GM20000 (cell line): ENCODE results near the gene MYO16.

Experiments used
- DNase-seq: peaks from one replicate; pipeline ENCODE4 v3.0.0; 2012; ENCODE audit warnings: low spot score
- TF ChIP-seq, protein P1 (sequence below): IDR thresholded peaks from 2 replicates; pipeline ENCODE4 v1.5.1; 2012; ENCODE audit warnings: mild to moderate bottlenecking, control low read depth; ENCODE audit errors: extremely low read depth, missing control alignments

MYO16 gene

DNA sequence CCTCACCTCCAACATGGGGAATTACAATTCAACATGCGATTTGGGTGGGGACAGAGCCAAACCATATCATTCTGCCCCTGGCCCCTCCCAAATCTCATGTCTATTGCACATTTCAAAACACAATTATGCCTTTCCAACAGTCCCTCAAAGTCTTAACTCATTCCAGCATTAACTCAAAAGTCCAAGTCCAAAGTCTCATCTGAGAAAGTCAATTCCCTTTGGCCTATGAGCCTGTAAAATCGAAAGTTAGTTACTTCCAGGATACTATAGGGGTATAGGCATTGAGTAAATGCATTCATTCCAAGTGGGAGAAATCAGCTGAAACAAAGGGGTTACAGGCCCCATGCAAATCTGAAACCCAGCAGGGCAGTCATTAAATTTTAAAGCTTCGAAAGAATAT is 598.8 kb downstream of the MYO16 start:
- DNase-seq = no peak
- TF ChIP-seq, protein P1, sequence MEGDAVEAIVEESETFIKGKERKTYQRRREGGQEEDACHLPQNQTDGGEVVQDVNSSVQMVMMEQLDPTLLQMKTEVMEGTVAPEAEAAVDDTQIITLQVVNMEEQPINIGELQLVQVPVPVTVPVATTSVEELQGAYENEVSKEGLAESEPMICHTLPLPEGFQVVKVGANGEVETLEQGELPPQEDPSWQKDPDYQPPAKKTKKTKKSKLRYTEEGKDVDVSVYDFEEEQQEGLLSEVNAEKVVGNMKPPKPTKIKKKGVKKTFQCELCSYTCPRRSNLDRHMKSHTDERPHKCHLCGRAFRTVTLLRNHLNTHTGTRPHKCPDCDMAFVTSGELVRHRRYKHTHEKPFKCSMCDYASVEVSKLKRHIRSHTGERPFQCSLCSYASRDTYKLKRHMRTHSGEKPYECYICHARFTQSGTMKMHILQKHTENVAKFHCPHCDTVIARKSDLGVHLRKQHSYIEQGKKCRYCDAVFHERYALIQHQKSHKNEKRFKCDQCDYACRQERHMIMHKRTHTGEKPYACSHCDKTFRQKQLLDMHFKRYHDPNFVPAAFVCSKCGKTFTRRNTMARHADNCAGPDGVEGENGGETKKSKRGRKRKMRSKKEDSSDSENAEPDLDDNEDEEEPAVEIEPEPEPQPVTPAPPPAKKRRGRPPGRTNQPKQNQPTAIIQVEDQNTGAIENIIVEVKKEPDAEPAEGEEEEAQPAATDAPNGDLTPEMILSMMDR = no peak

- TF ChIP-seq, protein P1 = no peak
- no peak for DNase-seq
Observed at GRCh38 chr13:109231888-109232287, 602.5 kb downstream of the MYO16 start.

- TF ChIP-seq, protein P1 = no peak
- DNase-seq = no peak
Observed at GRCh38 chr13:109233293-109233692, 603.9 kb downstream of the MYO16 start.

DNA sequence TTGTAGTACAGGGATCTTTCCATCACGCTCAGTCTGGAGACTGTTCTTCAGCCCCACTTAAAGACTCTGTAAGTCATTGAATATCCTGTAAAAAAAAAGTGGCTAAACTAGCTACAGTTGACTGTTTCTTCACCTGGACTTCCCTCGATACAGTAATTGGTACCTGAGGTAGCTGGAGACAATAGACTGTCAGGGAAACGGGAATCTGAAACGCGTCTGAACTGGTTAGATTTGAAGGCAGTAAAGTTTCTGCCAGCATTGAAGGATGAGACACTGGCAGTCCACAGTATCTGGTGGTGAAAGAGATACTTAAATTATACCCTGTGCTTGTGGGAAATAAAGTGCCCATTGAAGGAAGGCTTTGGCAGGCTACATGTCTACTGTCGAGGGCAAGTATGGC is 606.5 kb downstream of the MYO16 start:
- DNase-seq = no peak
- TF ChIP-seq, protein P1 = no peak

DNA sequence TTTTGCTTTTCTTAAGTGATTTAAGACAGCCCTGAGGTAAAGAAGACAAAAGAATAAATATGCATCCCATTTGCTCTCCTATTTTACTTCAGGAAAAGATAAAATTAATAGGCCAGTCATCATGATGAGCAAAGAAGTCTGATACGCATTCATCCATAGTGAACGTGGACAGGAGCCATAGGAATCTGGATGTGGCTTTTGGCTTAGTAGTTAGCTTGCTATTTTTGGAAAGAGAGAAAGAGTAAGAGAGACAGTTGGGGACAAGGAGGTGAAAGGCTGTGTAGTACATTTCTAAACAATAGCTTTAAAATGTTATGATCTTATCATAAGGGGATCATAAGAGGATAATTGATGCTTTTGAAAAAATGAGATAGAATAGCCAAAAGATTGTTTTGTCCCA is 611.7 kb downstream of the MYO16 start:
- TF ChIP-seq, protein P1 = no peak
- DNase-seq = no peak

DNA sequence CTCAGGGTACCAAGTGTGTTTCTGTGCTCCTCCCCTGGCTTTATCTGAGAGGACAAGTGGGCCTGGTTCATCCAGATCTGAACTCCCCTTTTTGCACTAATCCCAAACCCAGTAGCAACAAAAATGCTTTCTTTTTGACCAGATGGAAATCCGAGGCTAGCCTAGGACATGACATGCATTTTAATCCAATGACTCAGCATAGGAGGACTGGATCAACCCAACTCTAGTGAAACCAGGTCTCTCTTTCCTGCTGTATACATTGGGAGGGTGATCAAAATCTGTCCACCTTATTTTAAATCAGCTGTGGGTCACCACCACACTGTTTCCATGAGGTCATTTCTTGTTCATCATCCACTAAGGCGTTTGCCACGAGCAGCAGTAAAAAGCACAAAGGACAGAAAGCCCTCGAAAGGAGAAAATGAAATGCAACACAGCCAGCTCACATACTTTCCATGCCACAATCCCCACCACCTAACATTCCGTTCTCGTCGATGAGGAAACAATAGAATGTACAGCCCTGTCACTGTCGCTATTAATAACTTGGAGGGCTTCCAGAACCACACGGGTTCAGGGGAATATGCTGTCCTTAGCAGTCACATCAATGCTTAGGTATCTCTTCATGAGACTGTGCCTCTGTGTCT is 614.0 kb downstream of the MYO16 start:
- TF ChIP-seq, protein P1 = no peak
- DNase-seq = no peak

- TF ChIP-seq, protein P1 = no peak
Observed at GRCh38 chr13:109244566-109244965, 615.2 kb downstream of the MYO16 start.

More at GRCh38 chr13:109244566-109244965, 615.2 kb downstream of the MYO16 start:
- DNase-seq = no peak
